Caco-2 (cell line): ENCODE data around the gene SERTAD2. TPM values are rescaled to one million over a fixed set of nuclear protein-coding genes. Genes with fewer than 3 reads are reported as not detected.

Experiments
- BruUV-seq: library from RNA; stranded (reverse); fragments of 400-500 nt; replicated peaks from 2 replicates; lab custom pipeline; 2021; lab: Mats Ljungman, UMichigan
- CTCF ChIA-PET: fragments of 300-600 bp; sonication (Branson Sonifier 250); formaldehyde crosslinking; loops from one replicate; lab custom pipeline; 2022; ENCODE audit warnings: antibody characterized with exemption; lab: Charles Lee
- POLR2A ChIA-PET: fragments of 300-600 bp; sonication (Branson Sonifier 250); formaldehyde crosslinking; loops from one replicate; lab custom pipeline; 2022; ENCODE audit warnings: antibody characterized with exemption; lab: Charles Lee
- DNase-seq, 2 experiments: peaks; one replicate each; pipeline versions ENCODE4 v3.0.0 to v3.0.0-alpha.2; 2020 to 2022
- H3K27me3 ChIP-seq: replicated peaks from 2 replicates; pipeline ENCODE4 v1.6.0; 2011; ENCODE audit warnings: low read length; ENCODE audit not compliant: control insufficient read depth, insufficient read depth
- H3K36me3 ChIP-seq: 2 replicates; pipeline ENCODE4 v1.5.1; 2011; ENCODE audit warnings: low read length; ENCODE audit not compliant: control insufficient read depth, insufficient read depth
- H3K4me1 ChIP-seq: fragments of 250-450 bp; sonication (Bioruptor Pico); 2 replicates; pipeline ENCODE4 v1.5.1; 2020; ENCODE audit warnings: mild to moderate bottlenecking
- H3K4me3 ChIP-seq: 2 replicates; pipeline ENCODE4 v1.5.1; 2011; ENCODE audit warnings: low read depth, mild to moderate bottlenecking, control low read depth, low read length
- H3K9me3 ChIP-seq: fragments of 250-450 bp; sonication (Bioruptor Pico); 2 replicates; pipeline ENCODE4 v1.5.1; 2020; ENCODE audit warnings: mild to moderate bottlenecking, moderate library complexity
- H3K27ac Mint-ChIP-seq: one replicate; pipeline ENCODE4 v1.8.0; 2022; ENCODE audit warnings: mixed read lengths; ENCODE audit not compliant: unreplicated experiment
- H3K27me3 Mint-ChIP-seq: one replicate; pipeline ENCODE4 v1.8.0; 2022; ENCODE audit warnings: mixed read lengths; ENCODE audit not compliant: insufficient read depth, unreplicated experiment
- H3K36me3 Mint-ChIP-seq: one replicate; pipeline ENCODE4 v1.8.0; 2022; ENCODE audit warnings: mild to moderate bottlenecking, mixed read lengths; ENCODE audit not compliant: insufficient read depth, unreplicated experiment
- H3K4me1 Mint-ChIP-seq: one replicate; pipeline ENCODE4 v1.8.0; 2022; ENCODE audit warnings: low read depth, mixed read lengths; ENCODE audit not compliant: unreplicated experiment
- H3K4me3 Mint-ChIP-seq: one replicate; pipeline ENCODE4 v1.8.0; 2022; ENCODE audit warnings: mild to moderate bottlenecking, moderate library complexity, mixed read lengths; ENCODE audit not compliant: unreplicated experiment
- H3K9me3 Mint-ChIP-seq: one replicate; pipeline ENCODE4 v1.8.0; 2022; ENCODE audit warnings: mixed read lengths; ENCODE audit not compliant: unreplicated experiment
- CTCF ChIP-seq, 2 experiments: fragments of 200-600 bp in 1 of 2; IDR thresholded peaks; 1 replicate in 1 of 2; 2 replicates in 1 of 2; pipeline versions ENCODE4 v1.5.1 to v1.8.0; 2011 to 2022; ENCODE audit warnings: antibody characterized with exemption in 1 of 2, control low read depth in 1 of 2, inconsistent platforms in 1 of 2, low read depth in 1 of 2, low read length in 1 of 2, mild to moderate bottlenecking in 1 of 2, moderate library complexity in 1 of 2; ENCODE audit not compliant: insufficient read depth in 1 of 2, severe bottlenecking in 1 of 2, unreplicated experiment in 1 of 2
- intact Hi-C: fragments of 100-400 bp; cut with micrococcal nuclease; formaldehyde crosslinking; loops from one replicate; pipeline ENCODE4 v1.10.0; 2022; ENCODE audit not compliant: unreplicated experiment
- total RNA-seq: library from RNA; stranded (reverse); gene quantifications from 2 replicates; pipeline ENCODE4 v1.2.3, GENCODE V29; 2022

SERTAD2 gene
- total RNA-seq, 1 experiment from 2014 or later, result 25.8 TPM

GRCh38 chr2:64675860-64676259, 22.1 kb upstream of the SERTAD2 start:
- H3K4me3 Mint-ChIP-seq, result no peak overlapping the region
- no peak for TF ChIP-seq CTCF (IDR thresholded peaks at IDR 0.05; ENCODE audit: insufficient read depth in 1 of 2, low read depth in 1 of 2, low read length in 1 of 2, severe bottlenecking in 1 of 2, unreplicated experiment in 1 of 2)
- H3K4me1 ChIP-seq, result peaks cover 8% of the 10 kb centered on the region; the same call in 1 of the 2 replicates
- H3K36me3 ChIP-seq, result no peaks in the 10 kb centered on the region
- ChIA-PET CTCF (no interaction called here), POLR2A (no interaction called here)
- H3K27me3 ChIP-seq, result no peaks in the 10 kb centered on the region
- no TSS peak for BruUV-seq
- H3K27me3 Mint-ChIP-seq, result no peaks in the 10 kb centered on the region
- no peaks in the 10 kb centered on the region for H3K9me3 ChIP-seq
- intact Hi-C loops, result no loop called here
- H3K4me3 ChIP-seq, result no peak overlapping the region
- no peaks in the 10 kb centered on the region for H3K36me3 Mint-ChIP-seq
- no peaks in the 10 kb centered on the region for H3K9me3 Mint-ChIP-seq
- DNase-seq, result no peak
- no peaks in the 10 kb centered on the region for H3K4me1 Mint-ChIP-seq
- H3K27ac Mint-ChIP-seq, result no peak overlapping the region

GRCh38 chr2:64672708-64673107, 19.0 kb upstream of the SERTAD2 start:
- TF ChIP-seq CTCF (IDR thresholded peaks at IDR 0.05; ENCODE audit: insufficient read depth in 1 of 2, low read depth in 1 of 2, low read length in 1 of 2, severe bottlenecking in 1 of 2, unreplicated experiment in 1 of 2), result no peak
- ChIA-PET CTCF (interaction anchor here (1.4 kb wide), 1 partner anchor 26 kb away, joined by 3 read pairs; no protein-coding TSS in a partner anchor), POLR2A (no interaction called here)
- H3K9me3 Mint-ChIP-seq, result no peaks in the 10 kb centered on the region
- no peaks in the 10 kb centered on the region for H3K4me1 Mint-ChIP-seq
- no TSS peak for BruUV-seq
- Histone ChIP-seq H3K27me3 (no peaks in the 10 kb centered on the region), H3K36me3 (no peaks in the 10 kb centered on the region; the same call in 1 of the 2 replicates), H3K9me3 (no peaks in the 10 kb centered on the region), H3K4me3 (no peak overlapping the region), H3K4me1 (peaks cover 4% of the 10 kb centered on the region; the same call in 1 of the 2 replicates)
- H3K36me3 Mint-ChIP-seq, result no peaks in the 10 kb centered on the region
- no peaks in the 10 kb centered on the region for H3K27me3 Mint-ChIP-seq
- H3K4me3 Mint-ChIP-seq, result no peak overlapping the region
- H3K27ac Mint-ChIP-seq, result no peak overlapping the region
- no peak for DNase-seq
- intact Hi-C loops, result no loop called here

- POLR2A ChIA-PET, result no interaction called here
- Histone ChIP-seq H3K4me3 (no peak overlapping the region), H3K27me3 (no peaks in the 10 kb centered on the region), H3K36me3 (no peaks in the 10 kb centered on the region; the same call in 1 of the 2 replicates), H3K4me1 (no peaks in the 10 kb centered on the region), H3K9me3 (no peaks in the 10 kb centered on the region)
- H3K4me3 Mint-ChIP-seq, result no peak overlapping the region
- no peak for DNase-seq
- H3K4me1 Mint-ChIP-seq, result no peaks in the 10 kb centered on the region
- no peak for TF ChIP-seq CTCF (IDR thresholded peaks at IDR 0.05; ENCODE audit: insufficient read depth in 1 of 2, low read depth in 1 of 2, low read length in 1 of 2, severe bottlenecking in 1 of 2, unreplicated experiment in 1 of 2)
- CTCF ChIA-PET, result no interaction called here
- H3K9me3 Mint-ChIP-seq, result no peaks in the 10 kb centered on the region
- intact Hi-C loops, result no loop called here
- BruUV-seq, result no TSS peak
- H3K27ac Mint-ChIP-seq, result no peak overlapping the region
- no peaks in the 10 kb centered on the region for H3K27me3 Mint-ChIP-seq
- no peaks in the 10 kb centered on the region for H3K36me3 Mint-ChIP-seq
These were observed 16.3 kb upstream of the SERTAD2 start for GRCh38 chr2:64670047-64670446.
